ENCODE measurements around the gene LRBA. TPM values are rescaled to one million over a fixed set of nuclear protein-coding genes. Genes with fewer than 3 reads are reported as not detected.

LRBA gene
- total and polyA plus RNA-seq, 2 donors (not counting 3 experiments of a cell fraction or from before 2014, with no cell fraction given) = 18.0 to 35.1 TPM

DNA sequence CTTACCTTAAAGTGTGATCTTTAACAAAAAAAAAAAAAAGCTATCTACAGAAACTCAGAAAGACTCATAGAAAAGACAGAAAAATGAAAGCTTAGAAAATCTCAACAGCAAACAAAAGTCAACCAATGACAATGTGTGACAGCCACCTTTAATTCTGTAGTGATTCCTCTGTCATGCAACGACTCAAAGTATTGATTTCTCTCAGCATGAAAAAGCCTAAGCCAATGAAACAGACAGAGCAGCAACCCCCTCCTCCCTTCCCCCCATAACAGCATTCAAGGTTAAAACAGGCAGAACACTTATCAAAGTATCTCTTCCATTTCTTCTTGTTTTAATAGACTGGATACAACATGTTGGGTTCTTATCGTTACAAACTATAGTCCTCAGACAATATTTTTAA lies 320.6 kb downstream of the LRBA start:
- H4K20me1 ChIP-seq (replicated peaks; ENCODE audit: control insufficient read depth, extremely low read depth, insufficient read depth, low read length) = no peaks in the 10 kb centered on the region
- no TSS peak for BruUV-seq (replicated peaks)
- H3K79me2 ChIP-seq (ENCODE audit: control insufficient read depth, insufficient read depth, low read length) = no peaks in the 10 kb centered on the region
- TF ChIP-seq POLR2AphosphoS5 (IDR thresholded peaks at IDR 0.05; ENCODE audit: insufficient read depth, low read depth, low read length) (no peak), FOS (IDR thresholded peaks at IDR 0.05; ENCODE audit: borderline replicate concordance, insufficient read depth, low read length) (no peak), EZH2 (IDR thresholded peaks at IDR 0.05; ENCODE audit: borderline replicate concordance, low read depth, low read length, severe bottlenecking) (no peak), POLR2A (IDR thresholded peaks at IDR 0.05; ENCODE audit: low read depth, low read length) (no peak)
- FAIRE-seq (no peak), DNase-seq (ENCODE audit: low read depth, low spot score) (no peak)
- no peaks in the 10 kb centered on the region for H3K36me3 ChIP-seq (ENCODE audit: control insufficient read depth in 2 of 2, extremely low read depth in 1 of 2, insufficient read depth in 2 of 2, low read length in 2 of 2)
- no peak overlapping the region for H3K27ac ChIP-seq (ENCODE audit: insufficient read depth, low read depth, low read length)
- no peak overlapping the region for H3K9ac ChIP-seq (replicated peaks; ENCODE audit: extremely low read depth, insufficient read depth, low read length)
- POLR2A ChIA-PET = no interaction called here
- no peak overlapping the region for H2AFZ ChIP-seq (ENCODE audit: low read depth, low read length)
- H3K9me3 ChIP-seq (replicated peaks; ENCODE audit: control insufficient read depth, insufficient read depth, low read length) = no peaks in the 10 kb centered on the region
- no peaks in the 10 kb centered on the region for H3K27me3 ChIP-seq (ENCODE audit: control insufficient read depth in 2 of 2, insufficient read depth in 2 of 2, low read length in 2 of 2)
- no peak overlapping the region for H3K4me3 ChIP-seq (replicated peaks in 1 of 3; ENCODE audit: insufficient read depth in 1 of 3, low read depth in 1 of 3, low read length in 3 of 3)
- CTCF ChIA-PET = interaction anchor here (0.6 kb wide), 1 partner anchor 172 kb away, joined by 3 read pairs; no protein-coding TSS in a partner anchor
- no peak overlapping the region for H3K4me2 ChIP-seq (ENCODE audit: insufficient read depth, low read length)
- H3K9me1 ChIP-seq (replicated peaks; ENCODE audit: control insufficient read depth, extremely low read depth, insufficient read depth, low read length) = no peaks in the 10 kb centered on the region
- dilution Hi-C loops (cut with MboI; ENCODE audit: extremely low pct_ligation_motif_present, low sequenced_read_pairs) (no loop called here), intact Hi-C loops (cut with micrococcal nuclease) (no loop called here)
- no peaks in the 10 kb centered on the region for H3K4me1 ChIP-seq (ENCODE audit: control insufficient read depth, extremely low read depth, insufficient read depth, low read length)

DNA sequence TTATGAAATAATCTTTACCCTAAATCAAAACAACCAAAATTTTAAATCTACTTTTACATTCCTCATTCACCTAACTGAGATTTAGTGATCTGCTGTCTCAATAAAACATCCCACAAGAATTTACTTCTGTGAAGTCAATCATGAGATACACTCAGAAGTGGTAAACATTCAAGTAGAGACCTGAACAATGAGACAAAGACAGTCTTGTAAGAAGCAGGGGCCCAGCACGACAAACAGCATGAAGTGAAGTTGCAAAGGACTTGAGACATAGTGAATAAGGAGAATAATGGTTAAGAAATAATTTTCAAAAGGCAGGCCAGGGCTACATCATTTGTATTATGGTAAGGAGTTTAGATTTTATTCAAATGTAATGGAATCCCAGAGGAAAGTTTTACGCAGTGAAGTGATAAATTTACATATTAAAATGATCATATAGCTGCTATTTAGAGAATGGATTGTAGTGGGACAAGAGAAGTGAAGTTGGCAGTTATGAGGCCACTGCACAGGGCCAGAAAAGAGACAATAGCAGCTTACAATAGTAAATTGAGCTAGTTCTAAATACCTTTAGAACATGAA lies 331.2 kb downstream of the LRBA start:
- Histone ChIP-seq H2AFZ (ENCODE audit: low read depth, low read length) (no peak overlapping the region), H3K4me3 (replicated peaks in 1 of 3; ENCODE audit: insufficient read depth in 1 of 3, low read depth in 1 of 3, low read length in 3 of 3) (no peak overlapping the region), H3K79me2 (ENCODE audit: control insufficient read depth, insufficient read depth, low read length) (no peaks in the 10 kb centered on the region), H3K27me3 (ENCODE audit: control insufficient read depth in 2 of 2, insufficient read depth in 2 of 2, low read length in 2 of 2) (no peaks in the 10 kb centered on the region), H3K4me2 (ENCODE audit: insufficient read depth, low read length) (no peak overlapping the region), H3K27ac (ENCODE audit: insufficient read depth, low read depth, low read length) (no peak overlapping the region), H4K20me1 (replicated peaks; ENCODE audit: control insufficient read depth, extremely low read depth, insufficient read depth, low read length) (no peaks in the 10 kb centered on the region), H3K9me1 (replicated peaks; ENCODE audit: control insufficient read depth, extremely low read depth, insufficient read depth, low read length) (no peaks in the 10 kb centered on the region), H3K4me1 (ENCODE audit: control insufficient read depth, extremely low read depth, insufficient read depth, low read length) (no peaks in the 10 kb centered on the region), H3K9me3 (replicated peaks; ENCODE audit: control insufficient read depth, insufficient read depth, low read length) (no peaks in the 10 kb centered on the region), H3K36me3 (ENCODE audit: control insufficient read depth in 2 of 2, extremely low read depth in 1 of 2, insufficient read depth in 2 of 2, low read length in 2 of 2) (no peaks in the 10 kb centered on the region), H3K9ac (replicated peaks; ENCODE audit: extremely low read depth, insufficient read depth, low read length) (no peak overlapping the region)
- ChIA-PET CTCF (no interaction called here), POLR2A (no interaction called here)
- no TSS peak for BruUV-seq (replicated peaks)
- intact Hi-C loops (cut with micrococcal nuclease) = no loop called here
- dilution Hi-C loops (cut with MboI; ENCODE audit: extremely low pct_ligation_motif_present, low sequenced_read_pairs) = no loop called here
- FAIRE-seq = no peak
- no peak for DNase-seq (ENCODE audit: low read depth, low spot score)
- TF ChIP-seq, protein P1, sequence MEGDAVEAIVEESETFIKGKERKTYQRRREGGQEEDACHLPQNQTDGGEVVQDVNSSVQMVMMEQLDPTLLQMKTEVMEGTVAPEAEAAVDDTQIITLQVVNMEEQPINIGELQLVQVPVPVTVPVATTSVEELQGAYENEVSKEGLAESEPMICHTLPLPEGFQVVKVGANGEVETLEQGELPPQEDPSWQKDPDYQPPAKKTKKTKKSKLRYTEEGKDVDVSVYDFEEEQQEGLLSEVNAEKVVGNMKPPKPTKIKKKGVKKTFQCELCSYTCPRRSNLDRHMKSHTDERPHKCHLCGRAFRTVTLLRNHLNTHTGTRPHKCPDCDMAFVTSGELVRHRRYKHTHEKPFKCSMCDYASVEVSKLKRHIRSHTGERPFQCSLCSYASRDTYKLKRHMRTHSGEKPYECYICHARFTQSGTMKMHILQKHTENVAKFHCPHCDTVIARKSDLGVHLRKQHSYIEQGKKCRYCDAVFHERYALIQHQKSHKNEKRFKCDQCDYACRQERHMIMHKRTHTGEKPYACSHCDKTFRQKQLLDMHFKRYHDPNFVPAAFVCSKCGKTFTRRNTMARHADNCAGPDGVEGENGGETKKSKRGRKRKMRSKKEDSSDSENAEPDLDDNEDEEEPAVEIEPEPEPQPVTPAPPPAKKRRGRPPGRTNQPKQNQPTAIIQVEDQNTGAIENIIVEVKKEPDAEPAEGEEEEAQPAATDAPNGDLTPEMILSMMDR (IDR thresholded peaks at IDR 0.05; ENCODE audit: extremely low read depth in 1 of 2, insufficient read depth in 1 of 2, low read depth in 1 of 2, low read length in 2 of 2) = no peak
- TF ChIP-seq MYC (IDR thresholded peaks at IDR 0.05; ENCODE audit: low read depth, low read length) (no peak), POLR2A (IDR thresholded peaks at IDR 0.05; ENCODE audit: low read depth, low read length) (no peak), FOS (IDR thresholded peaks at IDR 0.05; ENCODE audit: borderline replicate concordance, insufficient read depth, low read length) (no peak), POLR2AphosphoS5 (IDR thresholded peaks at IDR 0.05; ENCODE audit: insufficient read depth, low read depth, low read length) (no peak), EZH2 (IDR thresholded peaks at IDR 0.05; ENCODE audit: borderline replicate concordance, low read depth, low read length, severe bottlenecking) (no peak), GATA2 (IDR thresholded peaks at IDR 0.05; ENCODE audit: insufficient read depth, insufficient read length, low read depth, low read length) (no peak), JUN (IDR thresholded peaks at IDR 0.05; ENCODE audit: borderline replicate concordance, insufficient read depth, insufficient read length, low read depth) (no peak)
- TF ChIP-seq, protein P2, sequence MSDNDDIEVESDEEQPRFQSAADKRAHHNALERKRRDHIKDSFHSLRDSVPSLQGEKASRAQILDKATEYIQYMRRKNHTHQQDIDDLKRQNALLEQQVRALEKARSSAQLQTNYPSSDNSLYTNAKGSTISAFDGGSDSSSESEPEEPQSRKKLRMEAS (IDR thresholded peaks at IDR 0.05; ENCODE audit: insufficient read depth, insufficient read length) = no peak
